ENCODE data around the gene MEIS1. TPM values are rescaled to one million over a fixed set of nuclear protein-coding genes. Genes with fewer than 3 reads are reported as not detected.

MEIS1 gene
- total RNA-seq, 1 donor from 2014 or later: 24.1 TPM

- no peak for DNase-seq (ENCODE audit: low read depth, low spot score)
Observed at GRCh38 chr2:66506265-66506664, 71.3 kb downstream of the MEIS1 start.

GRCh38 chr2:66507673-66508201 is 72.8 kb downstream of the MEIS1 start:
- DNase-seq (ENCODE audit: low read depth, low spot score): no peak

DNA sequence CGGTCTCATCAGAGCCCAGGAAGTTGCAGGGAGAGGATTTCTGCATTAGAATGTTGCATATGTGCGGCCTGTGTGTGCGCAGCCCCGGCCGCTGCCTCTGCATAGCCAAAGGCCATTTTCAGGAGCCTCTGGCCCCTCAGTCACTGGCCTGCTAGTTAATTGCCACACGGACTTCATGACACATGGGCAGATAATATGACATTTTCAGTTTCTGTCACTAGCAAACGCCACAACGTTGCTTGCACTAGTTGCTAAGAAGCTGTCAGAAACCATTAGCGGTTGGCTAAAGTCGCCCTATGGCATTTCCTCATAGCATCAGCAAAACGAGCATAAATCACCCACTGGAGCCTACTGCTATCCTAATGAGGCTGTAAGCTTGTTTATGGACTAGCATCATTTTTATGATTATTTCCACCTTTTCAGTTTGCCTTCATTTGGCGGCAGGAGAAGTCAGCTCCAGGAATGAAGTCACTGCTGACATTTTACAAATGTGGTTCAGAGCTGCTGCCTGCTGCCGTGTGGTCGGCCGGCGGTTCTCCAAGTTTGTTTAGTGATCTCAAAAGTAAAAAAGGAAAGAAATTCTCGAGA is 73.7 kb downstream of the MEIS1 start:
- DNase-seq (ENCODE audit: low read depth, low spot score): no peak

GRCh38 chr2:66509326-66509811 is 74.4 kb downstream of the MEIS1 start:
- peak; percentile 89 for DNase-seq (ENCODE audit: low read depth, low spot score)

GRCh38 chr2:66512626-66513025 is 77.7 kb downstream of the MEIS1 start:
- DNase-seq (ENCODE audit: low read depth, low spot score): no peak

DNA sequence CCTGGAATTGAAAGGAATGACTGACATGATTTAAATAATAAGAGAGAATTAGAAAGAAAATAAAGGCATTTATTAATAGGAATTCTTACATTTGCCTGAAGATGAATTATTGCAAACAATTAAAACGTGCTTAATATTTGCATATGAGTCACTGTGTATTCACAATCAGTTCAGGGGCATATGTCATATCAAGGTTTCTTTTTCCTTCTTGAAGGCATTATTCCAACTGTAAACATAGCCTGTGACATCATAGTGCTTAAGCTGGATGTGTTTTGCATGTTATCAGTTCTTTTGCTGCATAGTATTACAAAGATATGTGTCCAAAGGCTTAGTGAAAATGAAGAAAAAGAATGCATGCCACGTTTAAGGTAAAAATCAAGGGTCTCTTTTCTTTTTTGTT is 80.8 kb downstream of the MEIS1 start:
- DNase-seq (ENCODE audit: low read depth, low spot score): no peak

DNA sequence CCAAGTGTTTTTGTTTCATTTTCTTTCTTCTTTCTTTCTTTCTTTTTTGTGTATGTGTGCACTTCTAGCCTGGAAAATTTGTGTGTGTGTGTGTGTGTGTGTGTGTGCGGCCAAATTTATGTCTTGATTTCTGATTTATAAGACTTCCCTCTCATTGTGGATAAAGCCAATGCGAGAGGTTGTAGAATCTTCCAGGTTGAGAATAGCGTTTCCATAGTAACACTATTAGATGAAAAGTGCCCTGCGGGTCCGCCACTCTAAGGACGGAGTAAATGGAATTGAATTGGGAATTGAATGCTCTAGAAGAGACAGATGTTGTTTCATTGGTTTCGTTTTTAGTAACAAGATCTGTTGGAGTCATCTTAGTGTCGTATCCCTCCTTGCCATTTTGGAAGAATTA is 81.6 kb downstream of the MEIS1 start:
- DNase-seq (ENCODE audit: low read depth, low spot score): no peak

- DNase-seq (ENCODE audit: low read depth, low spot score): no peak
Observed at GRCh38 chr2:66517772-66518171, 82.8 kb downstream of the MEIS1 start.

GRCh38 chr2:66519264-66519843 is 84.4 kb downstream of the MEIS1 start:
- no peak for DNase-seq (ENCODE audit: low read depth, low spot score)

DNA sequence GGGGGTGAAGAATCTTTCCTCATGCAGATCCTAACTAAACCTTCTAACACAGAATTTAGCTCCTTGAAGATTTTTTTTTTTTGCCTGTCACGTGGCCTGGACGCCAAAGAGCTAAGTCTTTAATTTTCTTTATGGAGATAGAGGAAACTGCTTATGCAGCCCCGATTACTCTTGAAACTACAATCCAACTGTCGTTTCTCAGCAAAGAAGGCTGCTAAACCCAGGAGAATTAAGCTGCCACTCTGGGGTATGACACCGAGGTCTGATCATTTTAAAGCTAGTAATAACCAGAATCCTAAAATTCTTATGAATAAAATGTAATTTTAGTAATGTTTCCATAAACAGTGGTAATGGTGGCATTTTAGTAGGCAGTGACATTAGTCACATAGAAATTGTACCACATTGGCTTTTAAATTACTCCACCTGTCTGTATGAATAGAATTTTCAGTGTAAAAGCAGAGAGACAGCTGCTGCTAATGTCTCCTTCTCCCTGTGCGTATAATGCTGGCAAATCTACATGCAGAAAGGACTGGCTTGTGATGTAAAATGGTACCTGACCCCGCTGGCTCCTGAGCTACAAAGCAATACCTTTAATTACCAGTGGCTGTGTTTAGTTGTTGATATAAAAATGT is 86.5 kb downstream of the MEIS1 start:
- DNase-seq (ENCODE audit: low read depth, low spot score): no peak

- no peak for DNase-seq (ENCODE audit: low read depth, low spot score)
Observed at GRCh38 chr2:66522611-66523376, 87.9 kb downstream of the MEIS1 start.

DNA sequence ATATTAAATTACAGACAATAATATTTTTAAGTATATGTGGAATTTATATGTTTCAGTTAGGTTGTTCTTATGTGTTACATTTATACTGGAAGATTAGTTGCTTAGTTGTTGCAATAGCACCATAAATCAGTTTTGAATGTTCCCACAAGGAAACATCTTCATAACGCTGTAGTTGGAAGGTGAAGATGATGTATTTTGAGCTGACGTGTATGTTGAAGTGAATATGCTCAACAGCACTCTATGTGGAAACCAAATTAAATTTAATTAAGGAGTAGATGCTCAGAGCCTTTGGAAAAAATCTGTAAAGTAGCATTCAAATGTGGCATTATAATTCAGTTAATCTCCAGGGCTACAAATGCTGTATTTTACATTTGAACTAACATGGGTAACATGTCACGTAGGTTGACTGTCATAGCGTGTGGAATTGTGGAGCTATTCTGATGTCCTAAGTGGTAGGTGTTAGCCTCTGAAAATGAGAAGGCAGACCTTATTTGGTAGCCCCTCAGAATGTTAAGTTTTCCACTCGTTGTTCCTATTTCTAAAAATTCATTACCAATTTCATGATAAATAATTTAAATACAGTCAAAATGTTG is 88.5 kb downstream of the MEIS1 start:
- DNase-seq (ENCODE audit: low read depth, low spot score): no peak

- no peak for DNase-seq (ENCODE audit: low read depth, low spot score)
Observed at GRCh38 chr2:66523990-66524389, 89.1 kb downstream of the MEIS1 start.

GRCh38 chr2:66525606-66526005 is 90.7 kb downstream of the MEIS1 start:
- no peak for DNase-seq (ENCODE audit: low read depth, low spot score)

DNA sequence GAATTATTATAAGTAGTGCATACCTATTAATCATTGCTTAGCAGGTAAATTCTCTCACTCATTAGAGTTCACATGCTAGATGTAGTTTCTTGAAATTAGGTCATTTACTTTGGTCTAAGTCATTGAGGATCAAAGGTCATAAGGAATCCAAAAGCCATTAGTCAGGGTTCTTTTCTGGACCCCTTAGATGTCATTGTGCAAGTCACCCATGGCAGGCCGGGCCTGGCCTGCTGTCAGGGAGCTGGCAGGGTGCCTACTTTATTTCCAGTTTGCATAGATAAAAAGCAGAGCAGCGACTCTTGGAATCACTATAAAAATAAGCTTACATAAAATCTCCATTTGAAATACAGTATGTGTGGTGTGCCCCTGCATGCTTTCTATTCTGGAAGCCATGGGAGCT is 91.3 kb downstream of the MEIS1 start:
- no peak for DNase-seq (ENCODE audit: low read depth, low spot score)

DNA sequence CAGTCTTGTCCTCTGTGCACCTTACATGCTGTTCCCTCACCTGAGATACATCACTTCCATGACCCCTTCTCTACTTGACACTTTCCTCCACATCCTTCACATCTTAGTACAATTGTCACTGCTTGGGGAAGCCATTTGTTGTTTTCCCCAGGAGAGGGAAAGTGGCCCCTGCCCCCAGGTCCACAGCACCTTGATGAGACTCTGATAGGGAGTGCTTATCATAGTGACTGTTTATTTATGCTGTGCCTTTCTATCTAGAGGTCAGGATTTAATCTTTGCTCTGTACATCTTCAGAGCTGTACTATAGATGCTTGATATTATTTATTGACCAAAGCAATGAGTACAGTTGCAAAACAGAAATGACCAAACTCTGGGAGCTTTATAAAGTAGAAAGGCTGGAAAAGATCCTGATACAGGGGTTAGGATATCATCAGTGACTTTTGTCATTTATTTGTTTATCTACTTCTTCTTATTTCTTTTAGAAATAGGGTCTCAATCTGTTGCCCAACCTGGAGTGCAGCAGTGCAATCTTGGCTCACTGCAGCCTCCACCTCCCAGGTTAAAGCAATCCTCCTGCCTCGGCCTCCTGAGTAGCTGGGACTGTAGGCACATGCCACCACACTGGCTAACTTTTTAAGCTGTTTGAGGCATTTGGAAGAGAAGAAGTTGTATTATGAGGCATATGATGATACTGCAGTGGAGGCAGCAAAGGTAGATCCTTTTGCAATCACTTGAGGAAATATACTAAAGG is 94.2 kb downstream of the MEIS1 start:
- no peak for DNase-seq (ENCODE audit: low read depth, low spot score)

DNA sequence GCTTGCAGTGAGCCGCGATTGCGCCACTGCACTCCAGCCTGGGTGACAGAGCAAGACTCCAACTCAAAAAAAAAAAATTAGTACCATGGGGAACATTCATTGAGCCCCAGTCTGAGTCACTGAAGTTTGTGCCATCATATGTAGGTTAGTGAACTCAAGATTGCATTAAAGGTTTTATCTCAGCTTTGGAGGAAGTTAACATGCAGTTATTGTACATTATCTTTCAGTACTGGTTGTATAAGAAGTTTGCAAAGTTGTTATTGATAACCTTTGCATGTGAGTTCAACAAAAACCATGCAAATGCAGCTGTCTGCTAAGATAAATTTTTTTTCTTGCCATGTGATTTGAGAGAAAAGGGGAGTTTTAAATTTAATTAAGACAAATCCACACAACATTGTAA is 95.7 kb downstream of the MEIS1 start:
- no peak for DNase-seq (ENCODE audit: low read depth, low spot score)

DNA sequence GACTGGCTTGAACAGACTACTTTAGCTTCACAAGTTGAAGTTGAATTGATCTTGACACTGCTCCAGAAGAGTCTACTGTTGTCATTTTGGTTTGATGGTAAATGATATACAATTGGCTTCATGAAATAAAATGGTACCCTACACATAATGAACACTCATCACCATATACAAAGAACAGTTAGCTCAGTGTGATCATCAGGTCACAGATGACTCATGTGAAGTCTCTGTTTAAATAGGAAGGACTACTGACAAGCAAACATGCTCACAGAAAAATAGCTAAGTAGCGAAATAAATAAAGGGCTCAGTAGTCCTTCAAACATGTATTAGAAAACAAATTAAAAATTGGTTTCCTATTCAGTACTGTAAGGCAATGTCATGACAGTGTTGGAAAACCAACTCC is 96.2 kb downstream of the MEIS1 start:
- DNase-seq (ENCODE audit: low read depth, low spot score): no peak

DNA sequence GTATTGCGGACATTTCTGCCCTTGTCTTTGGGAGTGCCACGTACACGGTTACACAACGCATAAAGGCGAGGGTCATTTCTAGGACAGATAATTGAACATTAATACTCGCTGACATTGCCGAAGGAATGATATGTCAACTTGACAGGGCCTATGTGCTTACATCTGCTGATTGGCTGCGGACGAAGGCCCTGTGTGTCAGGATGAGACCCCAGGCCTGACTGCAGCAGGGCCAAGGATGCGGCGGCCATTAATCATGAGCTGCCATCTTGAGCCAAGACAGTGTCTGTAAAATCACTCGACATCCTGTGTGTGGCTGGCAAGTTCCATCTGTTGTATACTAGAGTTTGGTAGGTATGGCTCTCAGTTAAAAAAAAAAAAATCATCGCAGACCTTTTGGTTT is 96.6 kb downstream of the MEIS1 start:
- DNase-seq (ENCODE audit: low read depth, low spot score): no peak

DNA sequence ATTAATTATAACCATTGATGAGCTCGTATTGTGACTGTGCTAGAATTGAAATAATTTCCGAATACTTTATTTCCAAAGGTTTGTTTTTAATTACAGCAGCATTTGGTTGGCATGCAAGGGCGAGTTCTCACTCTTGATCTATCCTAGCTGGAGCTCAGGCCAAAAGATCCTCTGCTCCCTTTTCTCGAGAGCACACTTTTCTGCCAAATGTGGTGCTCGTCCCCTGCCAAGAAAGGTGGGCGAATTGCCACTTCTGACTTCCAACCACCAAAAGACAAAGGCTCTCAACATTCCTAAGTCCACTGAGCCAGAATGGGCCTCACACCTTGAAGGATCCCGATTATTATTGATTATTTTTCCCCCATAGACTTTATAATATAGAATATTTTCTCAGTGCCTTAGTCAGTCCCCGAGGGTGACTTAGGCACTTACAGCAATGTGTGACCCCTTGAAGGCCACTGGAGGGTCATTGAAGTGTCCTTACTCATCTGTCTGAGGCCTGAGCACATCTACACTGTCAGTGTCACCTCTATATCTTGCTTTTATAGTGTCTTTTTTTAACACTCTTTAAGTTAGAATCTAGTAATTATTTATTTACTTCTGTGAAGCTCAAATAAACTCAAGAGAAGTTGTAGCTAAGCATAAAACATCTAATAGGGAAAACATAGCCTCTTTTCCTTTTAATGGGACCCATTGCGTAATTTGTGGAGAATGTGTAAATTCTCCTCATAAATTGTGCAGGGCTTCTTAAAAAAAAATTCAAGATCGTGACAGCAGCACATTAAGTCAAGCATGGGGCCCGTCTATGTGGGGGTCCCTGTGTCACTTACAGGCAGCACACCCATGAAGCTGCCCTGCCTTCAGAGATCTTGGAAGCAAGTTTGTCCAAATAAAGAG is 98.3 kb downstream of the MEIS1 start:
- no peak for DNase-seq (ENCODE audit: low read depth, low spot score)

Data from pulmonary artery endothelial cell (primary cell).